AG04449 (cell line): Measurements from ENCODE around the gene ANKMY1.

Experiments
- CTCF ChIA-PET: fragments of 350-600 bp; formaldehyde crosslinking; extraction: SDS; loops from one replicate; lab custom pipeline; 2021; ENCODE audit warnings: antibody characterized with exemption; lab: Yijun Ruan, JAX
- POLR2A ChIA-PET: fragments of 400-600, 350-600 bp; formaldehyde crosslinking; extraction: SDS; loops from one replicate; lab custom pipeline; 2020; ENCODE audit warnings: antibody characterized with exemption, inconsistent platforms; lab: Yijun Ruan, JAX
- DNase-seq: peaks from one replicate; pipeline ENCODE4 v3.0.0-alpha.2; 2010; ENCODE audit warnings: low read depth, low spot score
- H3K4me3 ChIP-seq: 2 replicates; pipeline ENCODE4 v1.5.1; 2011; ENCODE audit warnings: low read depth, mild to moderate bottlenecking, control low read depth, low read length
- TF ChIP-seq, protein P1 (sequence below): IDR thresholded peaks from one replicate; pipeline ENCODE4 v1.5.1; 2011; ENCODE audit warnings: mild to moderate bottlenecking, moderate library complexity, low read length, control low read depth, inconsistent platforms; ENCODE audit not compliant: insufficient read depth; ENCODE audit errors: missing control alignments

The ANKMY1 gene

DNA sequence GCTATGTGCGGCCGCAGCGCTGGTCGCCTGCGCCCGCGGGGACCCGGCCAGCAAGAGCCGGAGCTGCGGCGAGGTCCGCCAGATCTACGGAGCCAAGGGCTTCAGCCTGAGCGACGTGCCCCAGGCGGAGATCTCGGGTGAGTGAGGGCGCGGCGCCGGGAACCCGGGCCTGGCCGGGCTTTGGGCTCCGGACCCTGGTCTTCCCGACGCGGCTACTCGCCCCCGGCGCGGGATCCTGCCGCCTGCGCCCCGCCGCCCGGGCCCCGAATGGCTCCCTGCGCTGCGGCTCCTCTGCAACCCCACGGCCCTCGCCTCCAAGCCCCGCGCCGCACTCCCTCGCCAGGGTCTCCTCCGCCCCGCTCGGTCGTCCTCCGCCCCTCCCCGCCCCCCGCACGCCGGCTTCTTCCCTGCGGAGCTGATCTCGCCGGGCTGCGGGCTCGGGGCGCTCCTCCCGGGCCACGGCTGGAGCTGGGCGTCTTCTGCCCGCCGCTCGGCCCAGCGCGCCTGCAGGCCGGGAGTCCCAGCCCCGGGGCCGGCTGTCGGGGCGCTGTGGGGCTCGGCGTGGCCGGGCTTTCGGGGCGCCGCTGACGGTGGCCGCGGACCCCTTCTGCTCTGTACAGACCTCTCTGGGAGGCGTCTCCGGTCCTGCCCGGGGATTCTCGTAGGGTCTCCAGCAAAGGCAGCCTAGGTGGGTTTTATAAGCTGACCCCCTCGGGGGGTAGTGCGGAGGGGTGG is 121.7 kb downstream of the ANKMY1 start:
- no peak for DNase-seq
- CTCF ChIA-PET, result interaction anchor here (0.7 to 2.1 kb wide), 12 partner anchors 10 to 376 kb away, joined by 3 to 70 read pairs (median 4); no protein-coding TSS in a partner anchor
- TF ChIP-seq, protein P1, sequence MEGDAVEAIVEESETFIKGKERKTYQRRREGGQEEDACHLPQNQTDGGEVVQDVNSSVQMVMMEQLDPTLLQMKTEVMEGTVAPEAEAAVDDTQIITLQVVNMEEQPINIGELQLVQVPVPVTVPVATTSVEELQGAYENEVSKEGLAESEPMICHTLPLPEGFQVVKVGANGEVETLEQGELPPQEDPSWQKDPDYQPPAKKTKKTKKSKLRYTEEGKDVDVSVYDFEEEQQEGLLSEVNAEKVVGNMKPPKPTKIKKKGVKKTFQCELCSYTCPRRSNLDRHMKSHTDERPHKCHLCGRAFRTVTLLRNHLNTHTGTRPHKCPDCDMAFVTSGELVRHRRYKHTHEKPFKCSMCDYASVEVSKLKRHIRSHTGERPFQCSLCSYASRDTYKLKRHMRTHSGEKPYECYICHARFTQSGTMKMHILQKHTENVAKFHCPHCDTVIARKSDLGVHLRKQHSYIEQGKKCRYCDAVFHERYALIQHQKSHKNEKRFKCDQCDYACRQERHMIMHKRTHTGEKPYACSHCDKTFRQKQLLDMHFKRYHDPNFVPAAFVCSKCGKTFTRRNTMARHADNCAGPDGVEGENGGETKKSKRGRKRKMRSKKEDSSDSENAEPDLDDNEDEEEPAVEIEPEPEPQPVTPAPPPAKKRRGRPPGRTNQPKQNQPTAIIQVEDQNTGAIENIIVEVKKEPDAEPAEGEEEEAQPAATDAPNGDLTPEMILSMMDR, result no peak
- POLR2A ChIA-PET, result interaction anchor here (0.9 to 1.3 kb wide), 2 partner anchors 60 to 66 kb away, joined by 3 to 6 read pairs; no protein-coding TSS in a partner anchor
- H3K4me3 ChIP-seq, result peak overlapping the region; percentile 65

GRCh38 chr2:240435457-240435947 is 122.3 kb downstream of the ANKMY1 start, which contains the start of gene GPC1:
TSS of gene GPC1 (plus strand) at chr2:240435663. CDS start at chr2:240435919, 256 bp downstream.
- DNase-seq, result no peak
- POLR2A ChIA-PET, result interaction anchor here (0.9 kb wide), 1 partner anchor 59 kb away, joined by 3 read pairs; no protein-coding TSS in a partner anchor
- TF ChIP-seq, protein P1, result no peak
- peak within 1 kb of the TSS; percentile 66 for H3K4me3 ChIP-seq
- CTCF ChIA-PET, result interaction anchor here (0.8 to 2.1 kb wide), 6 partner anchors 10 to 374 kb away, joined by 3 to 70 read pairs (median 4); no protein-coding TSS in a partner anchor

- H3K4me3 ChIP-seq, result peak overlapping the region; percentile 66
- no peak for DNase-seq
- CTCF ChIA-PET, result interaction anchor here (0.8 to 2.1 kb wide), 5 partner anchors 134 to 292 kb away, joined by 3 to 70 read pairs (median 4); no protein-coding TSS in a partner anchor
These were observed 122.9 kb downstream of the ANKMY1 start for GRCh38 chr2:240434728-240435456.

GRCh38 chr2:240433973-240434727 is 123.6 kb downstream of the ANKMY1 start:
- ChIA-PET POLR2A (interaction anchor here (1.1 kb wide), 1 partner anchor 10 kb away, joined by 4 read pairs; no protein-coding TSS in a partner anchor), CTCF (interaction anchor here (0.8 to 1.5 kb wide), 3 partner anchors 133 to 291 kb away, joined by 3 to 4 read pairs (median 3); no protein-coding TSS in a partner anchor)
- peak; percentile 69 for DNase-seq
- TF ChIP-seq, protein P1, result no peak
- peak overlapping the region; percentile 66 for H3K4me3 ChIP-seq

More at GRCh38 chr2:240434728-240435456, 122.9 kb downstream of the ANKMY1 start:
- POLR2A ChIA-PET, result no interaction called here
- TF ChIP-seq, protein P1, result no peak

DNA sequence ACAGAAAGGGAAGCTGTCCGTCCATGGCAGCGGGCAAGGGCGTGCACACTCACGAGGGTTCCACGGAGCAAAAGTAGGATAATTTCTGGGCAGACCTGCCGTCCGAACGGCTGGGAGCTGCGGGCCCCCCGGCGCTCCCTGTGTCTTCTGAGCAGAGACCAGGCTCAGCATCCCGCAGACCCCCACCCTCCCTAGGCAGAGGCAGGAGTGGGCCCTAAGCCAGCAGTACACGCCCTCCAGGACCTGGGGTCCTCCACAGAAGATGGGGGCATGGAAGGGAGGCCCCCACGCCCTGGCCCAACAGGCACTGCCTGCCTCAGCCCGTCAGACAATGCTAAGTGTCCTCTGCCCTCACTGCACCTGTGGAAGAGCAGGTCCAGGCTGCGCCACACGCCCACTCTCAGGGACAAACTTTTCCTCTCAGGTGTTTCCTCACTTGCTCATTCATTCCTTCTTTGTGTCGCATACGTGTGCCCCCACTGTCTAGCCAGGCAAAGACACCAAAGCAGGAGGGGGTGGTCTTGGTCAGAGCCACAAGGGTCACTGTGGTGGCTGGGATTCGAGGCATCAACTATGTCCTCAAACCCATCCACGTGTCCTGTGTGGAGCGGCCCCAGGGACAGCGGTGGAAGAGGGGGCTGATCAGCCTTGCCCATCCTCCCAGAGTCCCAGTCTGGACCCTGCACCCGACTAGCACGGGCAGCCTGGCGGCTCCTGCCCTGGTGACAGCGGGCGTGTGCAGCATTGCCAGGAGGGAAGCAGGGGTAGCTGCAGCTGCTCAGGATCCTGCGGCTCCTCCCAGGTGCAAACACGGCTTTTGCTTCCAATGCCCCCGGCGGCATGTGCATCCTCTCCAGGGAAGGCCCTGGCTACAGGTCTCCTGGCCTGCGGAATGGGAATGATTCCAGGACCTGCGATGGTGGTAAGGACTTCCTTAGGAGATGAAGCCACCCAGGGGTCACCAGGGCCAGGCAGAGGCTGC is 124.7 kb downstream of the ANKMY1 start:
- TF ChIP-seq, protein P1, result no peak
- DNase-seq, result no peak
- POLR2A ChIA-PET, result interaction anchor here (0.6 to 1.1 kb wide), 2 partner anchors 9 to 161 kb away, joined by 3 to 4 read pairs; no protein-coding TSS in a partner anchor
- H3K4me3 ChIP-seq, result no peak overlapping the region
- CTCF ChIA-PET, result interaction anchor here (1.7 kb wide), 1 partner anchor 283 kb away, joined by 4 read pairs; no protein-coding TSS in a partner anchor
